ENCODE data around the gene PARP3.
A peak's percentile ranks its signal among the peaks of the same experiment; 100 is the strongest.
"Not testable (repeated sequence)": the region's sequence is repeated elsewhere in the genome, so short reads cannot be mapped to it uniquely, and the experiment has no call there.

Gene PARP3

DNA sequence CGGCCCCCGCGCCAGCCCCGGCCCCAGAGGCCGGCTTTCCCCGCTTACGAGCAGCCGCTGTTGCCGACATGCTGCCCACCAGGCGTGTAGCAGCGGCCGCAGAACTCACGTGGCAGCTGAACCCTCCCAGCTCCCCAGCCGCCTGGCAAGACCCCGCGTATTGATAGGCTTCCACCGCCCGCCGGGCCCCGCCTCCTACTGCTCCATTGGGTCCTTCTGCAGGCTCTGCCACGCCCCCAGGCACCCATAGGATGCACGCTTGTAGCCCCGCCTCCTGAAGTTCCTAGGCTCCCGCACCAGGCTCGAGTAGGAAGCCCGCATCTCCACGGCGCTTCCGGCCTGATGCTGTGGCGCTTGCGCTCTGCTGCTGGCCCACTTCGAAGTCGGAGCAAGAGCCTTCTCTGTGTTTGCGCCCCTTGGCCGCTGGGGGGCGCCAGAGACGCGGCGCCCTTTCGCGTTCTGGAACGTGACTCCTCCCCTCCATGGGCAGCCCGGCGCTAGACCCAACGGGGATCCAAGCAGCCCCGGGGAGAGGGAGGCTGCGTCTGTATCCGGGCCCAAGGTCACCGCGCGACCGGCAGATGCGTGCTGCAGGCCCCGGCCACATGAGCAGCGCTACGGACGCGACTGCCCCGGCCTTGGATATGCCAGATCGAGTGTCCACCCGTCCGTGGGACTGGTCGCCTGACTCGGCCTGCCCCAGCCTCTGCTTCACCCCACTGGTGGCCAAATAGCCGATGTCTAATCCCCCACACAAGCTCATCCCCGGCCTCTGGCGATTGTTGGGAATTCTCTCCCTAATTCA, at the start of gene PARP3, which contains the start of gene RRP9:
PARP3 (plus strand) TSS at position 566 of the 805 bp plus-strand sequence. CDS start 993 bp downstream, outside the sequence.
RRP9 (minus strand) TSS at position 107 of the 805 bp plus-strand sequence; CDS start at position 70, 37 bp downstream.
- DNase-seq (ENCODE audit: low spot score) = peak; percentile 100

DNA sequence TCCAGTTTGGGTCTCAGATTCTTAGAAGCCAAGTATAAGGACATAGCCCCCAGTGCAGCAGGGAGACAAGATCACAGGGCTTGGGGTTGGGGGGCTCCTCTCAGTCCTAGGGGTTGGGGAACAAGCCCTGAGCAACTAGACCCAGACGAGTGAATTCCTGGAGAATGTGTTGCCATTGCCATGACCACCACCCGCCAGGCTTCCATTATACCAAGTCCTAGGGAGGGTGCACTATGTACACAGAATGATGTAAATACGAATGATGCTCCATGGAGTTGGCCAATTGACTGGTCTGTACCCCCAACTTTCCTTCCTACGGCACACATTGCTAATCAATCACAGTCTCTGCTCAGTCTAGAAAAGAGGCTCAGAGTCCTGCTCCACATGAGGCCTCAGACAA, 47.8 kb upstream of the PARP3 start:
- no peak for DNase-seq (ENCODE audit: low spot score)

DNA sequence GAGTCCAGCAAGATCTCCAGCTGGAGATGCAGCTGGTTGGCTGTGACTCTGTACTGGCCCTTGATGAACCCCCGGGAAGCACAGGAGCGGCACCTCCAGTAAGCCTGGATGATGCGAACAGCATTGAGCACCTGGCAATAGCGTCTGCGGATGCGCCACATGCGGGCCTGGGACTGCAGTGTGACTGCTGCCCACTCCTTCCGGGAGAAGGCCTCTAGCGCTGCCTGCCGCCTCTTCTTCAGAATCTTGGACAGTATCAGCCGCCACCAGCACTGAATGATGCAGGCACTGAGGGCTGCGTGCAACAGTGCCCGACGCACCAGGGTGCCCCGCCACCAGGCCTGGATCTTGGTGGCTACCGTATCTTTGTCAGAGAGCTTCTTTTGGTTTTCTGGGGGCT, 47.2 kb upstream of the PARP3 start:
- no peak for DNase-seq (ENCODE audit: low spot score)

DNA sequence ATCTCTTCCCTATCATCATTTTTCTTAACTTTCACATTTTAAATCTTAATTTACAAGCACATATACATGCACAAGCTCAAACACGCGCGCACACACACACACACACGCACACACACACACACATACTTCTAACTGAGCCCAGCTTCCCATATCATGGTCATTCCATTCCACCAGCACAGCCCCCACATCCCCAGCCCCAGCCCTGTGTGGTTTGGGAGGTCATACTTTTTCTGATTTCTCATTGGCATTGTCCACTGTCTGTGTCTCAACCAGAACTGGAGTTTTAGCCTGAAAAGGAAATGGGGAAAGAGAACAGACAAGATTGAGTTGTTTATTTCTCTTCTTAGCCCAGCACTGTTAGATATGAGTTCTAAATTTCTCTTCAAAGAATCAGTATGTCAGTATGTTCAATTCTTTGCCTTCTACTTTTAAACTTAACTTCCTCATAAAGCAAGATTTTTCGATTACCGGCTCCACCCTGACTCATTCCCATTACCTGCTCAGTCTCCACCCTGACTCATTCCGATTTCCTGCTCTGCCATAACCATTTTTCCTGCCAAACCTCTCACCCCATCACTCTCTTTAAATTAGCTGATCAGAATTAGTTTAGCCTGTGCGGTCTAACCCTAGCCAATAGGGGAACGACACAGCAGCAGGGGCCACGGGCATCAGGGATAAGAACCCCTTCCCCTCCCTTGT, 45.4 kb upstream of the PARP3 start:
- DNase-seq (ENCODE audit: low spot score) = no peak

DNA sequence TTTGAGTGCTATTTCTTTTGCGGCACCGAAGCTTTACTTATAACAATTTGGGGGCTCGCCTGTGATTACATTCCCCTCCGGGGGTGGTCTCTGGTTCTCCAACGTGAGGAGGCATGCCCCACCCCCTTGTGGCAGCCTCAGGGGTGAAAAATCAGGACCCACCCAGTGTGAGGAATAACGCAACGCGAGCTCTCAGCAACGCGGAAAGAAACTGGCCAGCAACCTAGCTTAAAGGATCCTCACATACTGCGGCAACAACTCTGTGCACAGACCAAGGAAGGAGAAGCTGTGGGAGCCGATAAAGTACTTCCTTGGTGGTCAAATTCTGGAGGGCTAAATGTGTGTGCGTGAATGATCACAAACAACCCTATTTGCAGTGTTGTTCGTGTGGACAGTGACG, 44.8 kb upstream of the PARP3 start:
- no peak for DNase-seq (ENCODE audit: low spot score)

DNA sequence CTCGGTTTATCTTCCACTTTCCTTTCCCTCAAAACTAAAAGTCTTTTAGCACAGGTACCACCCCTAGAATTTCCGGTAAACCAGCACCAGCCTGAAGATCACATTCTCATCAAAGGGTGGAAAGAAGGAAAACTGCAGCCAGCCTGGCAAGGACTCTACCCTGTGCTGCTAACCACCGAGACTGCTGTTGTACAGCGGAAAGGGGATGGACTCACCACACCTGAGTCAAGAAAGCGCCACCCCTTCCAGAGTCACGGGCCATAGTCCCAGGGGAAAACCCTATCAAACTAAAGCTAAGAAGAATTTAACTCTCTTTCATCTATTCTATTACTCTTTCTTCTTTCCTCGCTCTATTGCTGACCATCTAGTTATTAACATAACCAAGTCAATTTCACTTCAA, 42.1 kb upstream of the PARP3 start:
- DNase-seq (ENCODE audit: low spot score) = not testable (repeated sequence)

DNA sequence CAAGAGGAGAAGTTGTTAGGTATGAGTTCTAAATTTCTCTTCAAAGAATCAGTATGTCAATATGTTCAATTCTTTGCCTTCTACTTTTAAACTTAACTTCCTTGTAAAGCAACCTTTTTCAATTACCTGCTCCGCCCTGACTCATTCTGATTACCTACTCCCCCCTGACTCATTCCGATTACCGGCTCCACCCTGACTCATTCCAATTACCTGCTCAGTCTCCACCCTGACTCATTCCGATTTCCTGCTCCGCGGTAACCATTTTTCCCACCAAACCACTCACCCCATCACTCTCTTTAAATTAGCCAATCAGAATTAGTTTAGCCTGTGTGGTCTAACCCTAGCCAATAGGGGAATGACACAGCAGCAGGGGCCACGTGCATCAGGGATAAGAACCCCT, 39.8 kb upstream of the PARP3 start:
- DNase-seq (ENCODE audit: low spot score) = not testable (repeated sequence)

DNA sequence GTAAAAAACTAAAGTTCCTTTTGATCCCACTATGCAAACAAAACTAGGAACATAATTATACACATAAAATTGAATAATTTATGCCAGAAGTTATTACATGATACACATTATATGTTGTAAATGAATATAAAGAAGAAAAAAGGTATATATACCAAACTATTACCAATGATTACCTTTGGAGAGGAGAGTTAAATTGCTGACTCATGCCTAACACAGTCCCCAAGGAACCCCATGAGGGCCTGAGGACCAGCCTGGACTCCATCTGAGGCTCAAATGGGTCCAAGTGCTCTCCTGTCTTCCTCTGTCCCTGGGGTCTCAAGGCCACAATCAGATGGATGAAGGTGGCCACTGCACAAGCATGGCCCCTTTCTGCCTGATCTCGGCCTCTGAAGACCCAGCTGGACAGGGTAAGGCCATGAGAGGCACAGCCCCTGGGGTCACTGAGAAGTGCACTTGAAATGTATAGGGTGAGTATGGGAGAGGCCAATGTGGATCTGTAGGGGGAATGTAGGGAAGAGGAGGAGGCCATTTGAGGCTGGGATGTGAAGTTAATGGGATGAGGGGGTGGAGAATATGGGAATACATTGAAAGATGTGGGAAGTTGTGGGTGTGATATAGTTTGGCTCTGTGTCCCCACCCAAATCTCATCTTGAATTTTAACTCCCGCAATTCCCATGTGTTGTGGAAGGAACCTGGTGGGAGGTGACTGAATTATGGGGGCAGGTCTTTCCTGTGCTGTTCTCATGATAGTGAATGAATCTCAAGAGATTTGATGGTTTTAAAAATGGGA, 37.9 kb upstream of the PARP3 start:
- DNase-seq (ENCODE audit: low spot score) = no peak

DNA sequence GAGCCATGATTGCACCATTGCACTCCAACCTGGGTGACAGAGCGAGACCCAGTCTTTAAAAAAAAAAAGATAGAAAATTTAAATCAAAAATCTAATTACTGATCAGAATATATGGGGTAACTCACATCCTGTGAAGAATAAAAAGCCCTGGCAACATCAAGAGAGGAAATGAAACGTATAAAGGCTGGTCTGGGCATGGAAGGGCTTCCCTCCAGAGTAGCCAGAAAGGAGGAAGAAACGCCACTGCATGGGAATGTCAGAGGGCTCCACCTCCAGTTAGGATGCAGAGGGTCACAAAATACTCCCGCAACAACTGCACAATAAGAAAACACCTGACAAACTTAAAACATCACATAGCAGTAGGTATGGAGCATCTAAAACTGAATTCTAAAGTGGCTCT, 34.1 kb upstream of the PARP3 start:
- no peak for DNase-seq (ENCODE audit: low spot score)

DNA sequence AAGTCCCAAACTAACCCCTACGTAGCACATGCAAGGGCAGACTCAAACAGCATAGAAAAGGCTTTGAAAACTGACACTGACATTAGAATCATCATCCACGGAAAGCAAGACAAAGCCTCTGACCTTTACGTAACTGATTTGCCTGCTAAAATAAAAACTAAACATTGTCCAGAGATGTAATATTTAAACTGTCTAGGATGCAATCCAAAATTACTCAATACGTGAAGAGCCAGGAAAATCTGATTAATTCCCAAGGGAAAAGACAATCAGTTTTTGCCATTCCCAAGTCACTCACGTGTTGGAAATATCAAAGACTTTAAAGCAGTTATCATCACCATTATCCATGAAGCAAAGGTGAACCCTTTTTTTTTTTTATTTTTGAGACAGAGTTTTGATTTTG, 25.7 kb upstream of the PARP3 start:
- no peak for DNase-seq (ENCODE audit: low spot score)

DNA sequence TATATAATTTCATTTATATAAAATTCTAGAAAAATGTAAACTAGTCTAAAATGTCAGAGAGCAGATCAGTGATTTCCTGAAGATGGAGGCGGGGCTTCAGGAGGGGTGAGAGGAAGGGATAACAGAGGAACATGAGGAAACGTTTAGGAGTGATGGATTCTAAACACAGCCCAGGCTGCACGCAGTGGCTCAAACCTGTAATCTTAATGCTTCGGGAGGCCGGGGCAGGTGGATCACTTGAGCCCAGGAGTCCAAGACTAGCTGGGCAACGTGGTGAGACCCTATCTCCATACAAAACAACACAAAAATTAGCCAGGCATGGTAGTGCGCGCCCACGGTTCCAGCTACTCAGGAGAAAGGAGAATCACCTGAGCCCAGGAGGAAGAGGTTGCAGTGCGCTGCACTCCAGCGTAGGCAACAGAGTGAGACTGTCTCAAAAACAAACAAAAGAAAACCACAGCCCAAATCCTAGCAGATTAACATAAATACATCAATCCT, 21.0 kb upstream of the PARP3 start:
- no peak for DNase-seq (ENCODE audit: low spot score)

DNA sequence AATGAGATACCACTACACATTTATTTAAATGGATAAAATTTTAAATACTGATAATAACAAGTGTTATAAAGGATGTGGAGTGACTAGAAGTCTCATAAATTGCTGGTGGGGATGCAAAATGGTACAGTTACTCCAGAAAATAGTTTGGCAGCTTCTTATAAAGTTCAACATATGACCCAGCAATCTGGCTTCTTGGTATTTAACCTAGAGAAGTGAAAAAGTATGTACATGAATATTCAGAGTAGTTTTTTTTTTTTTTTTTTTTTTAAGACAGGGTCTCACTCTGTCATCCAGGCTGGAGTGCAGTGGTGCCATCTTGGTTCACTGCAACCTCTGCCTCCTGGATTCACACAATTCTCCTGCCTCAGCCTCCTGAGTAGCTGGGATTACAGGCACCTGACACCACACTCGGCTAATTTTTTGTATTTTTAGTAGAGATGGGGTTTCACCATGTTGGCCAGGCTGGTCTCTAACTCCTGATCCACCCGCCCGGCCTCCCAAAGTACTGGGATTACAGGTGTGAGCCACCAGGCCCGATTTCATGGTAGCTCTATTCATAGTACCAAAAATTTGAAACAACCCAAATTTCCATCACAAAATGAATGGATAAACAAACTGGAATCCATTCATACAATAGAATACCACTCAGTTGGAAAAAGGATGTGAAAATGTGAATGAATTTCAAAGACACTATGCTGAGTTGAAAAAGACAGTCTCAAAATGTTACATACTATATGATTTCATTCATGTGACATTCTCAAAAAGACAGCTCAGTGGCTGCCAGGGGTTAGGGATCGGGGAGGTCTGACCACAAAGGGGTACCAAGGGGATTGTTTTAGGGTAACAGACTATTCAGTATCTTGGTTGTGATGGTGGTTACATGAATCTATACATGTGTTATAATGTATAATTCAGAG, 14.8 kb upstream of the PARP3 start:
- no peak for DNase-seq (ENCODE audit: low spot score)

DNA sequence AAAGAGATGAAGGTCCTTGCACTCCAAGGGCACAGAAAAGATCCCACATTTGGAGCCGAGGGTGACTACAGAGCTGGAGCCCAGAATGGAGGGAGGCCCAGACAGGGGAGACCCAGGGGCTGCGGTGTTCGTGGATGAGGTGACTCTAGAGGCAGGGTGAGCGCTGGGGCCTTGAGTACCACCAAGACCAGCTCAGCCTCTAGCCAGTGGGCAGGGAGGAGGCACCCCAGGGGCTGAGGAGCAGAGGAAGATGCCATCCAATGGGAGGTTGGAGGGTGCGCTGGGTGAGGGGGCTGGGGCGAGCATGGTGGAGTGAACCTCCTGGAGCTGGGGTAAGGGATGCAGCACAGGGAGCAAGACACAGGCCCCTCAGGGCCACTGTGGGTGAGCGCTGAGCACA, 13.7 kb upstream of the PARP3 start:
- no peak for DNase-seq (ENCODE audit: low spot score)

DNA sequence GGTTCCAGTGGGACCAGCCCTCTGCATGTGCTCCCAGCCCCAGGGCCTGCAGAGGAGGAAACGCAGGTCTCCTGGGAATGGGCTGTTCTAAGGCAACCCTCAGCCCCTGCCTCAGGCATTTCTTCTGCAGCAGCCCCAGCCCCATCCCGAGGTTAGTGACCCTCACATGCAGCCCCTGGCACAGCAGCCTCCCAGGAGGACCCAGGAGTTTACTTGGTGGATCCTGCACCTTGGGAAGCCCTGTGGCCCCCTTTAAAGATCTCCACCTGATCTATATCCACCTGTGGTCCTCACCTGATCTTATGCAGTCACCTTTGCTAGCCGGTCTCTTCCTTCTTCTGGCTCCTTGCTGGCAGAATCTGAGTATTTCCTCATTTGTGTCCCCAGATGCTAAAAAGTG, 13.2 kb upstream of the PARP3 start:
- not testable (repeated sequence) for DNase-seq (ENCODE audit: low spot score)

DNA sequence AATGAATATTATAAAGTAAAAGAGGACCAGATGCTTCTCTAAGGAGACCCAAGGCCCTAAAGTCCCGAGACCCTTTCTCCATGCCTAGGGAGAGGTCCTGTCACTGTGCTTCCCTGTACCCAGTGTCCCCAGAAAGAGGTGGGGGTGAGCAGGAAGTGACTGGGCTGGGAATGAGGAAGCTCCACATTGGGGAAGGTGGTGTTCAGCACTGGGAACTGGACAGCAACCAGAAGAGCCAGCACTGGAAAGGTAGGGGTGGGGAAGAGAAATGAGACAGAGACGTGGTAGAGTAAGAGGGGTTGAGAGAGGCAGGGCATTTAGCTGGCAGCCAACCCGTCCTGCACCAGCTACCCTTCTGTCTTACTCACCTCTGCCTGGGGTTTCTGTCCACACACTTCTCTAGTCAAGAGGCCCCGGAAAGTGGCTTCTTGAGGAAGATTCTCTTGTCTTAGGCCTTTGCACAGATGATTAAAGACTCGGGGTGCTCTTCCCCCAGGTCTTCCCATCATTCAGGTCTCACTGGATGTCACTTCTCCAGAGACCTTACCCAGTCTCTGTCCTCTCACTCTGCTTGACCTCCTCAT, 12.7 kb upstream of the PARP3 start:
- DNase-seq (ENCODE audit: low spot score) = no peak

DNA sequence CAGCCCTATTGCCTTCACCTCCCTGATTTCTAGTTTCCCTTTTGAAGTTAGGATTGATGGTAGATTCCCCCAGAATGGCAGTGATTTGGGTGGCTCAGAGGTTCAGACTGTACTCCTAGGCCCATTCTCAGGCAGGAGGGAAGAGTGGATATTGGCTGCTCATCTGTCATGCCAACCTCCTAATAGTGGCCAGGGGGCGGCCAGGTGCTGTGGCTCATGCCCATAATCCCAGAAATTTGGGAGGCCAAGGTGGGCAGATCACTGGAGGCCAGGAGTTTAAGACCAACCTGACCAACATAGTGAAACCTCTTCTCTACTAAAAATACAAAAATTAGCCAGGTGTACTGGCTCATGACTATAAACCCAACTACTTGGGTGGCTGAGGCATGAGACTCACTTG, 11.7 kb upstream of the PARP3 start:
- DNase-seq (ENCODE audit: low spot score) = no peak

DNA sequence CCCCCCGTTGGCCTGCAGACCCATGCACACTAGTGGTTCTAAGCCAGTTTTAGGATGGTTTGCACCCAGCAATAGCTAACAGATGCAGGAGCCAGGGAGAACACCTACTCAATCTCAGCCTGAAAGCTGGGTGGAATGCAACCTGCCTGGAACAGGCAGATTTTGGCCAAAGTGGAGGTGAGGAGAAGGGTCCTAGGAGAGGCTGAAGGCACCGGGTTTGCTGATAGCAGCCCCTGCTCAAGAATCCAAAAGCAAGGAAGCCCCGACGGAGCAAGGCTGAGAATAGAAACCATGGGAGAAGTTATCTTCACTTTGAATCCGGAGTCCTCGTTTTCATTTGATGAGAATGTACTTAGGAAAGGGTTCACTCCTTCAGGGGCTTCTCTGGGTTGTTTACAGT, 10.4 kb upstream of the PARP3 start:
- no peak for DNase-seq (ENCODE audit: low spot score)

DNA sequence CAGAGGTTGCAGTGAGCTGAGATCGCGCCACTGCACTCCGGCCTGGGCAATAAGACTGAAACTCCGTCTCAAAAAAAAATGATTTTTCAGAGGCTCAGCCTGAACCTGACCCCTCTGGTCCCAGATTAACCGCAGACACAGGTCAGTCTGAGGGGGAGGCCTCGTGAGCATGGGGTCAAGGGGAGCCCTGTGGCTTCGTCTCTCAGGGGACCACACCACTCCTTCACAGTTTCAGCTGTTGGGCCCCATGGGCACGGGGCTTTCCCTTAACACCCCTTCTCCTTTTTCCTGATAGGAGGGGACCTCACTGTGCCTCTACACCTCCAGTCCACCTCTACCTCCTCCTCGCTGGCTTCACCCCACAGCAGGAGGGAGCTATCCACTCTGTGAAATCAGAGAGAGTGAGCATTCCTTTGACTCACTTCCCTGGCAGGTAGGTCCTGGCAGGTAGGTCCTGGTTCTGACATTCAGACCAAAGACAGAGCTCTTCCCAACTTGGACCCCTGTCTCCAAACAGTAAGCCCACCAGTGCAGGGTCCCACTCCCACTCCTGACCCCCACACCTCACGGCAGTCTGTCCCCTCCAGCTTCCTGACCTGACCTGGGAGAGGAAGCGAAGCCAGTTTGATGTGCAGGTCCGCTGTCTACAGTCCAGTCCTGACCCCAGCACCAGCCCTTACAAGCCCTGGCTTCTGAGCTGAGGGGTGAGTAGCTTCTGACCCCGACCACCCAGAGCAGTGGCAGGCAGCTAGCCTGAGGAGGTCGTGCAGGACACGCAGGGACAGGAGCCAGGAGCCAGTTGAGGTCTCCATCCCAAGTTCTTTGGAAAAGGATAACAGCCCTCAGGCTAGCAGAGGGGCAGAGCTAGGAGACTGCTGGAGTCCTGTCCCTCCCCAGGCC, 9.4 kb upstream of the PARP3 start:
- no peak for DNase-seq (ENCODE audit: low spot score)

DNA sequence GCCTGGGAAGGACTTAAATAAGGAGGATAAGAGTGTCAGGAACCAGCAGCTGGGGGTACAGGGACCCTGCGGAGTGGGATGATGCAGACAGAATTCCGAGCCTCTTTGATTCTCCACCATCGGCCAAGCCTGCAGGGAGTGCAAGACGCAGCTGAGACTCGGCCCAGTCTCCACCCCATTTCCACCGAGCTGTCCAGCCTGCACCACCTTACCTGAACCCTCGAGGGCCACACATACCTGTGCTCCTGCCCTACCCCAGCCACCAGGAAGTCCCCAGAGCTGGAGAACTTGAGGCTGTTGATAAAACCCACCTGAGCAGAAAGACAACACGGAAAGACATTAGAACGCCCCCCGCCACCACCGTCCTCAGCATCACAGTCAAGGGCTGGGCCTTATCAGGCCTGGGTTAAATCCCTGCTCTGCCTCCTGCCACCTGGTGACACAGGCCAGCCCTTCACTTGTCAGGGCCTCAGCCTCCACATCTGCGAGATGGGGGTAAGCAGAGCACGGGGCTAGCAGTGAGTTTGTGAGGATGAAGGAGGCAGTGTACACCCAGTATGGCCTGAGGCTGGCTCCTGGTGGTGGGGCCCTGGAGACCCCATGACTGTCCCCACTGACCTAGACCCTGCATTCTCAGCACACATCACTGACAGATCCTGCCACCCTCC, 8.6 kb upstream of the PARP3 start:
- DNase-seq (ENCODE audit: low spot score) = no peak
